CD14-positive monocyte (primary cell): Measurements from ENCODE around the gene TNS4. TPM values are rescaled to one million over a fixed set of nuclear protein-coding genes. Genes with fewer than 3 reads are reported as not detected.

Source experiments
- DNase-seq, 3 donors: peaks; one replicate each; pipeline ENCODE4 v3.0.0-alpha.2; 2011 to 2022
- H2AFZ ChIP-seq: 2 replicates; pipeline ENCODE4 v1.6.0; 2012; ENCODE audit warnings: mild to moderate bottlenecking, low read depth, low read length, inconsistent platforms; ENCODE audit not compliant: insufficient read depth, poor library complexity, severe bottlenecking
- H3K27ac ChIP-seq, 2 donors: 1 replicate in 1 of 2; 2 replicates in 1 of 2; pipeline ENCODE4 v1.5.1; 2012 to 2013; ENCODE audit warnings: low read length in 2 of 2, control low read depth in 1 of 2, inconsistent platforms in 1 of 2, low read depth in 1 of 2, mild to moderate bottlenecking in 1 of 2
- H3K27me3 ChIP-seq, 2 donors: one replicate each; pipeline versions ENCODE4 v1.6.0 to v1.6.1; 2011 to 2013; ENCODE audit warnings: low read length in 2 of 2; ENCODE audit not compliant: control insufficient read depth in 2 of 2, insufficient read depth in 2 of 2
- H3K36me3 ChIP-seq, 2 donors: replicated peaks in 1 of 2; 1 replicate in 1 of 2; 2 replicates in 1 of 2; pipeline versions ENCODE4 v1.5.1 to v1.6.1; 2012 to 2013; ENCODE audit warnings: low read length in 2 of 2, control low read depth in 1 of 2, inconsistent platforms in 1 of 2, mild to moderate bottlenecking in 1 of 2; ENCODE audit not compliant: insufficient read depth in 2 of 2, control insufficient read depth in 1 of 2
- H3K4me1 ChIP-seq, 2 donors: 1 replicate in 1 of 2; 2 replicates in 1 of 2; pipeline versions ENCODE4 v1.5.1 to v1.6.1; 2012 to 2013; ENCODE audit warnings: low read length in 2 of 2, control low read depth in 1 of 2, inconsistent platforms in 1 of 2, mild to moderate bottlenecking in 1 of 2, moderate library complexity in 1 of 2; ENCODE audit not compliant: insufficient read depth in 2 of 2, control insufficient read depth in 1 of 2
- H3K4me2 ChIP-seq: replicated peaks from 2 replicates; pipeline ENCODE3; 2012; ENCODE audit warnings: low read length, moderate library complexity, mild to moderate bottlenecking; ENCODE audit not compliant: poor library complexity, severe bottlenecking; ENCODE audit errors: extremely low read depth
- H3K4me3 ChIP-seq, 3 experiments: fragments of 200-600 bp in 1 of 3; sonication (generic) in 1 of 3; replicated peaks in 1 of 3; 1 replicate in 2 of 3; 2 replicates in 1 of 3; pipeline ENCODE4 v1.5.1; 2011 to 2013; ENCODE audit warnings: low read length in 3 of 3, mild to moderate bottlenecking in 3 of 3, control low read depth in 2 of 3, low read depth in 2 of 3, inconsistent platforms in 1 of 3, moderate library complexity in 1 of 3
- H3K79me2 ChIP-seq: 2 replicates; pipeline ENCODE4 v1.6.0; 2012; ENCODE audit warnings: mild to moderate bottlenecking, control low read depth, inconsistent platforms, low read length, moderate library complexity; ENCODE audit not compliant: insufficient read depth
- H3K9ac ChIP-seq: 2 replicates; pipeline ENCODE4 v1.6.0; 2017; ENCODE audit warnings: low read length, mild to moderate bottlenecking; ENCODE audit not compliant: insufficient read depth, poor library complexity, severe bottlenecking
- H3K9me3 ChIP-seq, 2 donors: replicated peaks in 1 of 2; 1 replicate in 1 of 2; 2 replicates in 1 of 2; pipeline versions ENCODE4 v1.5.1 to v1.6.1; 2012 to 2013; ENCODE audit warnings: low read length in 2 of 2, control low read depth in 1 of 2; ENCODE audit not compliant: control insufficient read depth in 1 of 2, insufficient read depth in 1 of 2
- H4K20me1 ChIP-seq: 2 replicates; pipeline ENCODE4 v1.6.0; 2012; ENCODE audit warnings: mild to moderate bottlenecking, low read length, control low read depth, moderate library complexity; ENCODE audit not compliant: insufficient read depth
- H3K27ac Mint-ChIP-seq, 7 donors: one replicate each; pipeline ENCODE4 v1.8.0; 2020; ENCODE audit warnings: mild to moderate bottlenecking in 7 of 7, mixed read lengths in 7 of 7, moderate library complexity in 6 of 7, inconsistent platforms in 2 of 7
- H3K27me3 Mint-ChIP-seq, 3 donors: one replicate each; pipeline ENCODE4 v1.8.0; 2021 to 2022; ENCODE audit warnings: low read depth in 3 of 3, mild to moderate bottlenecking in 3 of 3, mixed read lengths in 3 of 3, moderate library complexity in 3 of 3, inconsistent platforms in 1 of 3
- H3K36me3 Mint-ChIP-seq, 2 donors: one replicate each; pipeline ENCODE4 v1.8.0; 2020; ENCODE audit warnings: mixed read lengths in 2 of 2, inconsistent platforms in 1 of 2, mild to moderate bottlenecking in 1 of 2
- H3K4me1 Mint-ChIP-seq: one replicate; pipeline ENCODE4 v1.8.0; 2020; ENCODE audit warnings: mild to moderate bottlenecking, mixed read lengths
- H3K4me3 Mint-ChIP-seq, 2 donors: one replicate each; pipeline ENCODE4 v1.8.0; 2020; ENCODE audit warnings: mild to moderate bottlenecking in 2 of 2, mixed read lengths in 2 of 2, moderate library complexity in 1 of 2
- H3K9me3 Mint-ChIP-seq, 7 donors: one replicate each; pipeline ENCODE4 v1.8.0; 2020 to 2022; ENCODE audit warnings: mixed read lengths in 7 of 7, mild to moderate bottlenecking in 6 of 7, moderate library complexity in 6 of 7, inconsistent platforms in 2 of 7
- CTCF ChIP-seq: fragments of 200-600 bp; IDR thresholded peaks from one replicate; pipeline ENCODE4 v1.8.0; 2022; ENCODE audit warnings: antibody characterized with exemption, mild to moderate bottlenecking
- WGBS: methylation state at CpG from one replicate; pipeline ENCODE4 v1.1.5; 2013; ENCODE audit warnings: missing lambda C conversion rate; ENCODE audit not compliant: insufficient coverage; 5-methylcytosine and 5-hydroxymethylcytosine counted together
- intact Hi-C, 2 donors: fragments of 100-400 bp; cut with micrococcal nuclease; formaldehyde crosslinking; loops; one replicate each; pipeline versions ENCODE4 v1.15.0 to v1.15.1; 2023
- polyA plus RNA-seq, 3 donors: library from polyadenylated mRNA; depleted of rRNA in 1 of 3; unstranded in 2 of 3; stranded (reverse) in 1 of 3; fragments of 300-500 nt in 2 of 3; fragments of >200 nt in 1 of 3; fragmentation: Illumina TruSeq in 2 of 3; gene quantifications; 1 replicate in 2 of 3; 2 replicates in 1 of 3; pipeline ENCODE4 v1.2.3, GENCODE V29; 2012 to 2021

The TNS4 gene
- polyA plus RNA-seq, 3 donors, result not detected

DNA sequence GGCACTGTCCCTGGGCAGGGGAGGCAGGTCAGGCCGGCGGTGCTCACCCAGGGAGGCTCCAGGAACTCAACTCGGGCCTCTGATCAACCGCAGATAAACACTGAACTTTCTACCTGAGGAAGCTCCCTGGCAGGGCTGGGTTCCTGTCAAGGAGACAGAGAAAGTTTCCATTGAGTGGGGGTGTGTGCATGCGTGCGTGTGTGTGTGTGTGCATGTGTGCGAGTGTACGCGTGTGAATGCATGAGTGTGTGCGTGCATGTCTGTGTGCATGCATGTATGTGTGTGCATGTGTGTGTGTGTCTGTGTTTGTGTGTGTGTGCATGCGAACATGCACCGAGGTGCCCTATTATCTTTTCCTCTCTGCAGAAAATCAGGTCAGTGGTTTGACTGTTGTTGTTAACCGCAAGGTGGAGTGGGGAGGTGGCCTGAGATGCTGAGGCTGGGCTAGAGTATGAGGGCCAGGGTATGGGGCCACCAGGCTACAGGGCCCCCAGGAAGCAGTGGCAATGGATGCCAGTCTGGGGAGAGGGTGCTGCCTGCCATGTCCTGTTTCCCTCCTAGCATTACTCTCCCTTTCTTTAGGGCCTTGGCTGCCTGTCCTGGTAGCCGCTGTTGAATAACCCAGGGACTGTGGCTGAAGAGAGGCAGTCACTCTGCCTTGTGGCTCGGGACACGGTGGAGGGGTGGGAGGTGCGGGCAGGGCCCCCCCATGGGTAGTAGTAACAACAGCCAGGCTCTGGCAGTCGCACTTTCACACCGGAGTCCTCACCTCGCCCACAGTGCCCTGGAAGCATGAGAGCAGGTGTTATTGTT lies 39.8 kb upstream of the TNS4 start:
- no peak overlapping the region for H3K4me2 ChIP-seq
- intact Hi-C loops, result no loop called here
- H3K9ac ChIP-seq, result no peak overlapping the region
- no peaks in the 10 kb centered on the region for H3K27me3 ChIP-seq
- whole genome bisulfite sequencing, result 77% methylated on average over 18 of the region's 20 CpGs
- no peaks in the 10 kb centered on the region for H3K4me1 ChIP-seq
- no peaks in the 10 kb centered on the region for H4K20me1 ChIP-seq
- H3K36me3 ChIP-seq, result no peaks in the 10 kb centered on the region
- Mint-ChIP-seq H3K36me3 (no peaks in the 10 kb centered on the region), H3K27me3 (peaks cover 8 to 9% (median 8%) of the 10 kb centered on the region in 3 donors), H3K4me3 (no peak overlapping the region), H3K4me1 (peaks cover 6% of the 10 kb centered on the region), H3K27ac (peak overlapping the region in 2 of 7 donors; percentile 6 to 16), H3K9me3 (no peaks in the 10 kb centered on the region)
- H2AFZ ChIP-seq, result no peak overlapping the region
- H3K9me3 ChIP-seq, result no peaks in the 10 kb centered on the region
- DNase-seq, result no peak
- no peak for TF ChIP-seq CTCF
- H3K27ac ChIP-seq, result no peak overlapping the region
- H3K4me3 ChIP-seq, result no peak overlapping the region
- H3K79me2 ChIP-seq, result no peaks in the 10 kb centered on the region

DNA sequence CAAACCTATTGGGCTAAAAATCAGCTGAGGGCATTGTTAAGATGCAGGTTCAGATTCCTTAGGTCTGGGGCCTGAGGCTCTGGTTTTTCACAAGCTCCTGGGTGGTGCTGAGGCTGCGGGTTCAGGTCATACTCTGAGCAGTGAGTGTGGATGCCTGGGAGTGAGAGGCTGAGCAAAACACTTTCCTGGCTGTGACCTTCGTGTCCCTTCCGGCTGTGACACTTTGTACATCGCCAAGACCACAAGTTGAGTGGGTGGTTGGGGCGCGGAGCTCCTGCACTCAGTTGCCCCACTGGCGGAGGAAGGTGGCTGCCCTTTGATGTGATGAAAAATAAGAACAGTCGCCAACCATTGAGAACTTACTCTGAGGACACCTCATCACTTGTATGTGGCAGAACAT lies 39.0 kb upstream of the TNS4 start:
- peaks cover 6% of the 10 kb centered on the region for H3K4me1 Mint-ChIP-seq
- no peaks in the 10 kb centered on the region for H4K20me1 ChIP-seq
- H3K36me3 ChIP-seq, result no peaks in the 10 kb centered on the region
- no peak overlapping the region for H3K27ac ChIP-seq
- no peak for TF ChIP-seq CTCF
- H3K27ac Mint-ChIP-seq, result peak overlapping the region in 1 of 7 donors; percentile 53
- peaks cover 8 to 10% (median 9%) of the 10 kb centered on the region in 3 donors for H3K27me3 Mint-ChIP-seq
- H3K36me3 Mint-ChIP-seq, result no peaks in the 10 kb centered on the region
- H3K4me2 ChIP-seq, result no peak overlapping the region
- no peaks in the 10 kb centered on the region for H3K27me3 ChIP-seq
- H3K4me1 ChIP-seq, result no peaks in the 10 kb centered on the region
- no peaks in the 10 kb centered on the region for H3K9me3 Mint-ChIP-seq
- H3K9me3 ChIP-seq, result no peaks in the 10 kb centered on the region
- H3K79me2 ChIP-seq, result no peaks in the 10 kb centered on the region
- H2AFZ ChIP-seq, result no peak overlapping the region
- H3K4me3 Mint-ChIP-seq, result no peak overlapping the region
- intact Hi-C loops, result no loop called here
- no peak overlapping the region for H3K4me3 ChIP-seq
- H3K9ac ChIP-seq, result no peak overlapping the region
- WGBS, result 83% methylated on average over 2 of the region's 8 CpGs
- no peak for DNase-seq
